Retina (tissue), 1 donor: Measurements from ENCODE around the gene JUND.
A peak's percentile ranks its signal among the peaks of the same experiment; 100 is the strongest.

Source experiments
- DNase-seq: peaks from one replicate; pipeline ENCODE4 v3.0.0-alpha.2; 2016

The JUND gene

GRCh38 chr19:18233224-18233825 lies 48.1 kb downstream of the JUND start:
- DNase-seq = no peak

GRCh38 chr19:18232540-18233223 lies 48.7 kb downstream of the JUND start:
- DNase-seq = peak; percentile 85

- DNase-seq = no peak
These were observed 49.6 kb downstream of the JUND start for GRCh38 chr19:18231775-18232174.

GRCh38 chr19:18230941-18231734 lies 50.3 kb downstream of the JUND start:
- no peak for DNase-seq

GRCh38 chr19:18229915-18230314 lies 51.5 kb downstream of the JUND start:
- DNase-seq = no peak
